PC-9 (cell line): ENCODE measurements around the gene CSNK2A1. TPM values are rescaled to one million over a fixed set of nuclear protein-coding genes. Genes with fewer than 3 reads are reported as not detected.
A peak's percentile ranks its signal among the peaks of the same experiment; 100 is the strongest.

Experiments used
- BruUV-seq: library from RNA; stranded (reverse); fragments of 400-500 nt; replicated peaks from 2 replicates; lab custom pipeline; 2021; lab: Mats Ljungman, UMichigan
- CTCF ChIA-PET: fragments of 300-600 bp; sonication (Branson Sonifier 250); formaldehyde crosslinking; loops from one replicate; lab custom pipeline; 2022; ENCODE audit warnings: antibody characterized with exemption; lab: Charles Lee
- POLR2A ChIA-PET: fragments of 300-600 bp; sonication (Branson Sonifier 250); formaldehyde crosslinking; loops from one replicate; lab custom pipeline; 2022; ENCODE audit warnings: antibody characterized with exemption; ENCODE audit not compliant: unreplicated experiment; lab: Charles Lee
- DNase-seq, 2 experiments: peaks; one replicate each; pipeline versions ENCODE4 v3.0.0 to v3.0.0-alpha.2; 2015 to 2022; ENCODE audit warnings: mixed read lengths in 1 of 2
- H2AFZ ChIP-seq: fragments of 200-600 bp; sonication (generic); 2 replicates; pipeline ENCODE4 v1.8.1; 2017; ENCODE audit warnings: antibody characterized with exemption
- H3F3A ChIP-seq: fragments of 200-600 bp; sonication (generic); 2 replicates; pipeline ENCODE4 v1.8.1; 2017; ENCODE audit warnings: antibody characterized with exemption, mild to moderate bottlenecking, low read depth; ENCODE audit not compliant: insufficient read depth
- H3K27ac ChIP-seq: fragments of 200-600 bp; sonication (generic); 2 replicates; pipeline ENCODE4 v1.6.1; 2016; ENCODE audit warnings: mixed run types
- H3K27me3 ChIP-seq: fragments of 200-600 bp; sonication (generic); 2 replicates; pipeline ENCODE4 v1.6.1; 2016; ENCODE audit warnings: low read depth, mixed run types; ENCODE audit not compliant: insufficient read depth
- H3K36me3 ChIP-seq: fragments of 200-600 bp; sonication (generic); 2 replicates; pipeline ENCODE4 v1.6.1; 2016; ENCODE audit warnings: low read depth, mixed run types
- H3K4me1 ChIP-seq: fragments of 200-600 bp; sonication (generic); replicated peaks from 2 replicates; pipeline ENCODE4 v1.6.1; 2016; ENCODE audit warnings: mixed run types; ENCODE audit not compliant: insufficient read depth
- H3K4me2 ChIP-seq: fragments of 200-600 bp; sonication (generic); 2 replicates; pipeline ENCODE4 v1.6.1; 2017; ENCODE audit warnings: mixed run types
- H3K4me3 ChIP-seq: fragments of 200-600 bp; sonication (generic); 2 replicates; pipeline ENCODE4 v1.6.1; 2016; ENCODE audit warnings: mixed run types
- H3K79me2 ChIP-seq: fragments of 200-600 bp; sonication (generic); 2 replicates; pipeline ENCODE4 v1.6.1; 2017; ENCODE audit warnings: low read depth, mixed run types
- H3K9me2 ChIP-seq: fragments of 200-600 bp; sonication (generic); 2 replicates; pipeline ENCODE4 v1.8.1; 2017; ENCODE audit warnings: mild to moderate bottlenecking; ENCODE audit not compliant: insufficient read depth
- H3K9me3 ChIP-seq: fragments of 200-600 bp; sonication (generic); 2 replicates; pipeline ENCODE4 v1.8.1; 2016; ENCODE audit warnings: low read depth; ENCODE audit not compliant: insufficient read depth
- H4K20me1 ChIP-seq: fragments of 200-600 bp; sonication (generic); 2 replicates; pipeline ENCODE4 v1.8.1; 2017; ENCODE audit not compliant: insufficient read depth
- CTCF ChIP-seq: fragments of 200-600 bp; sonication (generic); conservative IDR thresholded peaks from 2 replicates; pipeline ENCODE4 v1.6.1; 2017; ENCODE audit warnings: mixed run types, antibody characterized with exemption, mild to moderate bottlenecking, moderate library complexity
- EZH2 ChIP-seq: fragments of 200-600 bp; sonication (generic); IDR thresholded peaks from 2 replicates; pipeline ENCODE4 v1.8.0; 2017; ENCODE audit warnings: antibody characterized with exemption, low read depth
- intact Hi-C: fragments of 100-400 bp; cut with micrococcal nuclease; formaldehyde crosslinking; loops from one replicate; pipeline ENCODE4 v1.10.0; 2022; ENCODE audit not compliant: unreplicated experiment
- total RNA-seq: library from RNA; stranded (reverse); gene quantifications from 2 replicates; pipeline ENCODE4 v1.2.3, GENCODE V29; 2021

Gene CSNK2A1
- total RNA-seq, 1 experiment from 2014 or later, result 222 TPM

- H3K9me3 ChIP-seq, result peaks cover 17% of the 10 kb centered on the region
- peaks cover 72% of the 10 kb centered on the region for H4K20me1 ChIP-seq
- no TSS peak for BruUV-seq
- ChIA-PET CTCF (no interaction called here), POLR2A (no interaction called here)
- intact Hi-C loops, result no loop called here
- TF ChIP-seq CTCF (no peak), EZH2 (no peak)
- H3K27ac ChIP-seq, result no peak overlapping the region
- H3K4me3 ChIP-seq, result no peak overlapping the region
- no peaks in the 10 kb centered on the region for H3K27me3 ChIP-seq
- H3K36me3 ChIP-seq, result peaks cover 26% of the 10 kb centered on the region
- peaks cover 8% of the 10 kb centered on the region; the same call in 1 of the 2 replicates for H3F3A ChIP-seq
- peaks cover 100% of the 10 kb centered on the region for H3K79me2 ChIP-seq
- no peak for DNase-seq
- peaks cover 29% of the 10 kb centered on the region for H3K4me1 ChIP-seq
- H2AFZ ChIP-seq, result no peak overlapping the region
- H3K4me2 ChIP-seq, result no peak overlapping the region
- H3K9me2 ChIP-seq, result no peaks in the 10 kb centered on the region
Observed at GRCh38 chr20:537983-538382, 5.6 kb downstream of the CSNK2A1 start.

GRCh38 chr20:536426-537010 lies 7.1 kb downstream of the CSNK2A1 start:
- no peak overlapping the region for H3K4me3 ChIP-seq

GRCh38 chr20:535958-536357 lies 7.6 kb downstream of the CSNK2A1 start:
- H3K9me2 ChIP-seq, result no peaks in the 10 kb centered on the region
- ChIA-PET CTCF (no interaction called here), POLR2A (no interaction called here)
- H3K27ac ChIP-seq, result peak overlapping the region; percentile 29
- intact Hi-C loops, result no loop called here
- peaks cover 8% of the 10 kb centered on the region; the same call in 1 of the 2 replicates for H3F3A ChIP-seq
- peaks cover 10% of the 10 kb centered on the region for H3K9me3 ChIP-seq
- DNase-seq, result peak; percentile 27 to 63
- no TSS peak for BruUV-seq
- H3K36me3 ChIP-seq, result peaks cover 21% of the 10 kb centered on the region
- H3K79me2 ChIP-seq, result peaks cover 100% of the 10 kb centered on the region
- H3K27me3 ChIP-seq, result no peaks in the 10 kb centered on the region
- peaks cover 19% of the 10 kb centered on the region for H3K4me1 ChIP-seq
- peaks cover 80% of the 10 kb centered on the region for H4K20me1 ChIP-seq
- no peak overlapping the region for H3K4me3 ChIP-seq
- TF ChIP-seq EZH2 (no peak), CTCF (no peak)
- H2AFZ ChIP-seq, result no peak overlapping the region
- peak overlapping the region; percentile 43 for H3K4me2 ChIP-seq

More at GRCh38 chr20:536426-537010, 7.1 kb downstream of the CSNK2A1 start:
- no peaks in the 10 kb centered on the region for H3K27me3 ChIP-seq
- no peaks in the 10 kb centered on the region for H3K9me2 ChIP-seq
- peaks cover 100% of the 10 kb centered on the region for H3K79me2 ChIP-seq
- peaks cover 27% of the 10 kb centered on the region for H3K36me3 ChIP-seq
- H3K27ac ChIP-seq, result peak overlapping the region; percentile 29
- ChIA-PET CTCF (no interaction called here), POLR2A (no interaction called here)
- intact Hi-C loops, result no loop called here
- peak overlapping the region; percentile 43 for H3K4me2 ChIP-seq
- H3K9me3 ChIP-seq, result peaks cover 16% of the 10 kb centered on the region
- no peak for DNase-seq
- BruUV-seq, result no TSS peak
- peaks cover 8% of the 10 kb centered on the region; the same call in 1 of the 2 replicates for H3F3A ChIP-seq
- TF ChIP-seq EZH2 (no peak), CTCF (no peak)
- H3K4me1 ChIP-seq, result peaks cover 19% of the 10 kb centered on the region
- no peak overlapping the region for H2AFZ ChIP-seq
- H4K20me1 ChIP-seq, result peaks cover 79% of the 10 kb centered on the region
